ENCODE data around the gene TNRC18. TPM values are rescaled to one million over a fixed set of nuclear protein-coding genes. Genes with fewer than 3 reads are reported as not detected.
A peak's percentile ranks its signal among the peaks of the same experiment; 100 is the strongest.

The TNRC18 gene
- total RNA-seq, 1 donor from 2014 or later: 43.3 TPM

GRCh38 chr7:5357951-5358350 is 65.7 kb downstream of the TNRC18 start:
- H3K36me3 Mint-ChIP-seq (ENCODE audit: low read depth): peaks cover 55% of the 10 kb centered on the region
- H3K27ac Mint-ChIP-seq: no peak overlapping the region
- no peaks in the 10 kb centered on the region for H3K9me3 Mint-ChIP-seq
- no peak for DNase-seq
- peaks cover 11% of the 10 kb centered on the region for H3K4me1 Mint-ChIP-seq
- H3K4me3 Mint-ChIP-seq: no peak overlapping the region
- no peaks in the 10 kb centered on the region for H3K27me3 Mint-ChIP-seq
- intact Hi-C loops (cut with micrococcal nuclease): no loop called here

- Mint-ChIP-seq H3K9me3 (no peaks in the 10 kb centered on the region), H3K4me3 (no peak overlapping the region)
Measured at GRCh38 chr7:5356751-5357119, 66.9 kb downstream of the TNRC18 start.

GRCh38 chr7:5354460-5355232 is 69.0 kb downstream of the TNRC18 start:
- DNase-seq: no peak
- intact Hi-C loops (cut with micrococcal nuclease): no loop called here
- Mint-ChIP-seq H3K36me3 (ENCODE audit: low read depth) (peaks cover 55% of the 10 kb centered on the region), H3K27me3 (no peaks in the 10 kb centered on the region), H3K9me3 (no peaks in the 10 kb centered on the region), H3K4me1 (peaks cover 14% of the 10 kb centered on the region), H3K4me3 (no peak overlapping the region), H3K27ac (peak overlapping the region; percentile 52)

More at GRCh38 chr7:5356751-5357119, 66.9 kb downstream of the TNRC18 start:
- H3K27me3 Mint-ChIP-seq: no peaks in the 10 kb centered on the region
- intact Hi-C loops (cut with micrococcal nuclease): no loop called here
- DNase-seq: no peak
- H3K4me1 Mint-ChIP-seq: peaks cover 11% of the 10 kb centered on the region
- peaks cover 57% of the 10 kb centered on the region for H3K36me3 Mint-ChIP-seq (ENCODE audit: low read depth)
- no peak overlapping the region for H3K27ac Mint-ChIP-seq

- Mint-ChIP-seq H3K27me3 (no peaks in the 10 kb centered on the region), H3K4me3 (no peak overlapping the region), H3K36me3 (ENCODE audit: low read depth) (peaks cover 50% of the 10 kb centered on the region), H3K9me3 (no peaks in the 10 kb centered on the region), H3K27ac (no peak overlapping the region), H3K4me1 (peaks cover 14% of the 10 kb centered on the region)
- no peak for DNase-seq
- intact Hi-C loops (cut with micrococcal nuclease): no loop called here
Measured at GRCh38 chr7:5352440-5353010, 71.1 kb downstream of the TNRC18 start.

GRCh38 chr7:5351507-5352265 is 71.9 kb downstream of the TNRC18 start:
- H3K27me3 Mint-ChIP-seq: no peaks in the 10 kb centered on the region
- no peak overlapping the region for H3K27ac Mint-ChIP-seq
- DNase-seq: no peak
- H3K4me1 Mint-ChIP-seq: peaks cover 14% of the 10 kb centered on the region
- H3K9me3 Mint-ChIP-seq: no peaks in the 10 kb centered on the region
- intact Hi-C loops (cut with micrococcal nuclease): no loop called here
- H3K36me3 Mint-ChIP-seq (ENCODE audit: low read depth): peaks cover 46% of the 10 kb centered on the region
- H3K4me3 Mint-ChIP-seq: no peak overlapping the region

- Mint-ChIP-seq H3K9me3 (no peaks in the 10 kb centered on the region), H3K36me3 (ENCODE audit: low read depth) (peaks cover 43% of the 10 kb centered on the region), H3K27ac (no peak overlapping the region), H3K27me3 (no peaks in the 10 kb centered on the region), H3K4me1 (peaks cover 14% of the 10 kb centered on the region), H3K4me3 (no peak overlapping the region)
- no peak for DNase-seq
- intact Hi-C loops (cut with micrococcal nuclease): no loop called here
Measured at GRCh38 chr7:5350600-5351385, 72.8 kb downstream of the TNRC18 start.

- Mint-ChIP-seq H3K27ac (no peak overlapping the region), H3K4me3 (no peak overlapping the region), H3K27me3 (no peaks in the 10 kb centered on the region), H3K4me1 (peaks cover 13% of the 10 kb centered on the region), H3K9me3 (no peaks in the 10 kb centered on the region), H3K36me3 (ENCODE audit: low read depth) (peaks cover 43% of the 10 kb centered on the region)
- no peak for DNase-seq
- intact Hi-C loops (cut with micrococcal nuclease): no loop called here
Measured at GRCh38 chr7:5350174-5350463, 73.5 kb downstream of the TNRC18 start.

GRCh38 chr7:5349437-5350173 is 74.0 kb downstream of the TNRC18 start:
- H3K36me3 Mint-ChIP-seq (ENCODE audit: low read depth): peaks cover 45% of the 10 kb centered on the region
- no peak overlapping the region for H3K4me3 Mint-ChIP-seq
- H3K27me3 Mint-ChIP-seq: no peaks in the 10 kb centered on the region
- no peaks in the 10 kb centered on the region for H3K9me3 Mint-ChIP-seq
- H3K4me1 Mint-ChIP-seq: peaks cover 8% of the 10 kb centered on the region
- no peak overlapping the region for H3K27ac Mint-ChIP-seq
- intact Hi-C loops (cut with micrococcal nuclease): no loop called here
- DNase-seq: no peak

- Mint-ChIP-seq H3K4me1 (peaks cover 3% of the 10 kb centered on the region), H3K4me3 (no peak overlapping the region), H3K27me3 (no peaks in the 10 kb centered on the region), H3K9me3 (peaks cover 3% of the 10 kb centered on the region), H3K27ac (no peak overlapping the region), H3K36me3 (ENCODE audit: low read depth) (peaks cover 46% of the 10 kb centered on the region)
- DNase-seq: no peak
- intact Hi-C loops (cut with micrococcal nuclease): no loop called here
Measured at GRCh38 chr7:5349005-5349380, 74.6 kb downstream of the TNRC18 start.

GRCh38 chr7:5348134-5349004 is 75.3 kb downstream of the TNRC18 start:
- Mint-ChIP-seq H3K4me3 (no peak overlapping the region), H3K27me3 (no peaks in the 10 kb centered on the region), H3K4me1 (peaks cover 3% of the 10 kb centered on the region), H3K9me3 (peaks cover 8% of the 10 kb centered on the region), H3K36me3 (ENCODE audit: low read depth) (peaks cover 49% of the 10 kb centered on the region), H3K27ac (no peak overlapping the region)
- DNase-seq: no peak
- intact Hi-C loops (cut with micrococcal nuclease): no loop called here

GRCh38 chr7:5345671-5346070 is 78.0 kb downstream of the TNRC18 start:
- no peaks in the 10 kb centered on the region for H3K27me3 Mint-ChIP-seq
- DNase-seq: no peak
- intact Hi-C loops (cut with micrococcal nuclease): no loop called here
- H3K9me3 Mint-ChIP-seq: peaks cover 11% of the 10 kb centered on the region
- H3K4me1 Mint-ChIP-seq: no peaks in the 10 kb centered on the region
- no peak overlapping the region for H3K27ac Mint-ChIP-seq
- no peak overlapping the region for H3K4me3 Mint-ChIP-seq
- H3K36me3 Mint-ChIP-seq (ENCODE audit: low read depth): peaks cover 61% of the 10 kb centered on the region

- intact Hi-C loops (cut with micrococcal nuclease): no loop called here
- Mint-ChIP-seq H3K36me3 (ENCODE audit: low read depth) (peaks cover 65% of the 10 kb centered on the region), H3K9me3 (peaks cover 11% of the 10 kb centered on the region), H3K27ac (no peak overlapping the region), H3K4me3 (no peak overlapping the region), H3K4me1 (peaks cover 2% of the 10 kb centered on the region), H3K27me3 (no peaks in the 10 kb centered on the region)
- DNase-seq: no peak
Measured at GRCh38 chr7:5345171-5345570, 78.5 kb downstream of the TNRC18 start.

GRCh38 chr7:5344342-5344741 is 79.3 kb downstream of the TNRC18 start:
- Mint-ChIP-seq H3K4me1 (peaks cover 6% of the 10 kb centered on the region), H3K9me3 (peaks cover 11% of the 10 kb centered on the region), H3K27me3 (no peaks in the 10 kb centered on the region), H3K4me3 (no peak overlapping the region), H3K36me3 (ENCODE audit: low read depth) (peaks cover 70% of the 10 kb centered on the region), H3K27ac (no peak overlapping the region)
- intact Hi-C loops (cut with micrococcal nuclease): no loop called here
- no peak for DNase-seq
